RWPE2 (cell line): ENCODE measurements around the gene RSAD2.

ENCODE experiments used
- ATAC-seq: fragments of 200-7000 bp; cut with Tn5 transposase; 3 replicates; pipeline ENCODE4 v1.9.1; 2021; ENCODE audit warnings: low read depth
- DNase-seq: peaks from one replicate; pipeline ENCODE4 v3.0.0-alpha.2; 2020; ENCODE audit warnings: low spot score
- H3K27ac ChIP-seq: fragments of 450-650 bp; 2 replicates; pipeline ENCODE4 v1.5.1; 2017; ENCODE audit warnings: mild to moderate bottlenecking; ENCODE audit not compliant: poor library complexity, severe bottlenecking
- H3K27me3 ChIP-seq: fragments of 250-450 bp; sonication (Bioruptor Pico); 2 replicates; pipeline ENCODE4 v1.5.1; 2021; ENCODE audit warnings: mild to moderate bottlenecking, moderate library complexity; ENCODE audit not compliant: insufficient read depth, poor library complexity, severe bottlenecking
- H3K36me3 ChIP-seq: fragments of 250-450 bp; sonication (Bioruptor Pico); 2 replicates; pipeline ENCODE4 v1.5.1; 2020; ENCODE audit warnings: low read depth, mild to moderate bottlenecking, moderate library complexity
- H3K4me1 ChIP-seq: fragments of 250-450 bp; sonication (Bioruptor Pico); 2 replicates; pipeline ENCODE4 v1.5.1; 2021; ENCODE audit warnings: mild to moderate bottlenecking, moderate library complexity; ENCODE audit not compliant: insufficient read depth, poor library complexity, severe bottlenecking
- H3K4me3 ChIP-seq: fragments of 250-450 bp; sonication (Bioruptor Pico); 2 replicates; pipeline ENCODE4 v1.5.1; 2021; ENCODE audit warnings: mild to moderate bottlenecking, moderate library complexity; ENCODE audit not compliant: severe bottlenecking
- H3K9me3 ChIP-seq: fragments of 250-450 bp; sonication (Bioruptor Pico); 2 replicates; pipeline ENCODE4 v1.5.1; 2021; ENCODE audit warnings: mild to moderate bottlenecking, moderate library complexity; ENCODE audit not compliant: severe bottlenecking
- CTCF ChIP-seq: fragments of 450-650 bp; IDR thresholded peaks from one replicate; pipeline ENCODE4 v1.5.1; 2017; ENCODE audit warnings: mild to moderate bottlenecking, moderate library complexity; ENCODE audit not compliant: poor library complexity, severe bottlenecking

The RSAD2 gene

GRCh38 chr2:6924101-6924923 lies 46.7 kb downstream of the RSAD2 start:
- DNase-seq = no peak
- Histone ChIP-seq H3K36me3 (no peaks in the 10 kb centered on the region), H3K4me1 (no peaks in the 10 kb centered on the region), H3K27me3 (no peaks in the 10 kb centered on the region), H3K27ac (no peak overlapping the region), H3K4me3 (no peak overlapping the region), H3K9me3 (no peaks in the 10 kb centered on the region)
- ATAC-seq = no peak
- no peak for TF ChIP-seq CTCF

GRCh38 chr2:6924924-6925409 lies 47.4 kb downstream of the RSAD2 start:
- Histone ChIP-seq H3K4me3 (no peak overlapping the region), H3K27me3 (no peaks in the 10 kb centered on the region), H3K36me3 (no peaks in the 10 kb centered on the region), H3K4me1 (no peaks in the 10 kb centered on the region), H3K27ac (no peak overlapping the region), H3K9me3 (no peaks in the 10 kb centered on the region)
- ATAC-seq (no peak), DNase-seq (no peak)
- no peak for TF ChIP-seq CTCF

GRCh38 chr2:6926071-6926732 lies 48.6 kb downstream of the RSAD2 start:
- Histone ChIP-seq H3K4me3 (no peak overlapping the region), H3K36me3 (no peaks in the 10 kb centered on the region), H3K27me3 (no peaks in the 10 kb centered on the region), H3K27ac (no peak overlapping the region), H3K4me1 (no peaks in the 10 kb centered on the region), H3K9me3 (no peaks in the 10 kb centered on the region)
- DNase-seq = no peak
- ATAC-seq = no peak
- no peak for TF ChIP-seq CTCF

GRCh38 chr2:6927186-6927585 lies 49.6 kb downstream of the RSAD2 start:
- Histone ChIP-seq H3K27me3 (no peaks in the 10 kb centered on the region), H3K27ac (no peak overlapping the region), H3K9me3 (no peaks in the 10 kb centered on the region), H3K36me3 (no peaks in the 10 kb centered on the region), H3K4me1 (no peaks in the 10 kb centered on the region), H3K4me3 (no peak overlapping the region)
- no peak for TF ChIP-seq CTCF
- DNase-seq = no peak
- no peak for ATAC-seq
